H1 (cell line): ENCODE measurements around the gene GLI1. TPM values are rescaled to one million over a fixed set of nuclear protein-coding genes. Genes with fewer than 3 reads are reported as not detected.
A peak's percentile ranks its signal among the peaks of the same experiment; 100 is the strongest.

Source experiments
- ASH2L ChIP-seq: fragments of 200-600, 300-600 bp; sonication (generic); IDR thresholded peaks from one replicate; pipeline ENCODE4 v1.7.1; 2017; ENCODE audit warnings: low read length
- SAP30 ChIP-seq: fragments of 300-600 bp; sonication (generic); IDR thresholded peaks from 2 replicates; pipeline ENCODE4 v1.7.1; 2012; ENCODE audit warnings: low read length, moderate library complexity, mild to moderate bottlenecking, inconsistent platforms; ENCODE audit not compliant: insufficient read depth, insufficient replicate concordance
- YY1 ChIP-seq: IDR thresholded peaks from 2 replicates; pipeline ENCODE4 v1.6.1; 2011; ENCODE audit warnings: low read depth, mild to moderate bottlenecking, low read length
- polyA plus RNA-seq, 7 experiments: library from polyadenylated mRNA; depleted of rRNA in 3 of 7; stranded (reverse) in 5 of 7; unstranded in 2 of 7; fragments of >200 nt in 5 of 7; fragments of 200-250 nt in 2 of 7; gene quantifications; 1 replicate in 5 of 7; 2 replicates in 1 of 7; 4 replicates in 1 of 7; pipeline versions ENCODE4 v1.2.1 to v1.2.3, GENCODE V29; 2011 to 2013; ENCODE audit warnings: missing spikeins in 2 of 7, mixed read lengths in 2 of 7
- total RNA-seq: library from RNA; stranded (reverse); fragmentation: NEBNext Ultra II Directional; extraction: Animal tissue kit (Norgen Biotek cat#: 25700); gene quantifications from 2 replicates; pipeline ENCODE4 v1.2.1, GENCODE V29; 2021
- TF ChIP-seq, protein P1 (sequence below): IDR thresholded peaks from 2 replicates; pipeline ENCODE4 v1.6.1; 2011; ENCODE audit warnings: low read length, improper control_type of control experiment

Gene GLI1
- total and polyA plus RNA-seq, 2 of the 8 experiments (the other 6 are each of a cell fraction or from before 2014, with no cell fraction given) = 23.5 to 25.3 TPM

DNA sequence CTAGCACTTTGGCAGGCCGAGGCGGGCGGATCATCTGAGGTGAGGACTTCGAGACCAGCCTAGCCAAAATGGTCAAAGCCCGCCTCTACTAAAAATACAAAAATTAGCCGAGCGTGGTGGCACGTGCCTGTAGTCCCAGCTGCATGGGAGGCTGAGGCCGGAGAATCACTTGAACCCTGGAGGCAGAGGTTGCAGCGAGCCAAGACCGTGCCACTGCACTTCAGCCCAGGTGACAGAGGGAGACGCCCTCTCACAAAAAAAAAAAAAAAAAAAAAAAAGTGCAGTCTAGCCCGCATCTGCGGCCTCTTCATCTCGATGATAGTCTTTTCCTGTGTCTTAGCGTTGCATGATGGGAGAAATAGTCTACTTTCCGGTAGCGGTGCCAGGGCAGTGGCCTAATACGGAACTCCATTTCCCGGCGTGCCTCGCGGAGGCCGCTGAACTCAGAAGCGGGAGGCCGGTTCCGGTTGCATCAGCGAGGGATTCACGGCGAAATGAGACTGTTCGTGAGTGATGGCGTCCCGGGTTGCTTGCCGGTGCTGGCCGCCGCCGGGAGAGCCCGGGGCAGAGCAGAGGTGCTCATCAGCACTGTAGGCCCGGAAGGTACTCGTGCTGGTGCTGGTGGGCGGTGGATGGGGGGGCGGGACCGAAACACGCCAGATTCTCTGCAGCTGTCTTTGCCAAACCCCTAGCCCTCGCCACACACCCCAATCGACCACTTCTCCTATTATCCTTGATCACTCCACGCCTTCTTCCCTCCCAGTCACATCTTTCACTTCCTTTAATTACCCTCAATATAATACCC is 28.2 kb downstream of the GLI1 start, which contains the start of gene MARS1 (continued):
- TF ChIP-seq SAP30 (no peak), YY1 (peak; percentile 80; the same call in 1 of the 2 replicates), ASH2L (peak; percentile 83)
- TF ChIP-seq, protein P1, sequence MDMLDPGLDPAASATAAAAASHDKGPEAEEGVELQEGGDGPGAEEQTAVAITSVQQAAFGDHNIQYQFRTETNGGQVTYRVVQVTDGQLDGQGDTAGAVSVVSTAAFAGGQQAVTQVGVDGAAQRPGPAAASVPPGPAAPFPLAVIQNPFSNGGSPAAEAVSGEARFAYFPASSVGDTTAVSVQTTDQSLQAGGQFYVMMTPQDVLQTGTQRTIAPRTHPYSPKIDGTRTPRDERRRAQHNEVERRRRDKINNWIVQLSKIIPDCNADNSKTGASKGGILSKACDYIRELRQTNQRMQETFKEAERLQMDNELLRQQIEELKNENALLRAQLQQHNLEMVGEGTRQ = no peak
